GM12878 (cell line): Measurements from ENCODE around the gene ELL. TPM values are rescaled to one million over a fixed set of nuclear protein-coding genes. Genes with fewer than 3 reads are reported as not detected.

ENCODE experiments used
- BACH1 ChIP-seq: fragments of 450-650 bp; IDR thresholded peaks from 2 replicates; pipeline ENCODE4 v1.6.1; 2017; ENCODE audit warnings: mild to moderate bottlenecking, borderline replicate concordance
- CHD1 ChIP-seq: IDR thresholded peaks from 2 replicates; pipeline ENCODE4 v1.6.1; 2012; ENCODE audit warnings: low read depth, low read length, improper control_type of control experiment
- CHD2 ChIP-seq: IDR thresholded peaks from 2 replicates; pipeline ENCODE4 v1.6.1; 2011; ENCODE audit warnings: low read depth, low read length, improper control_type of control experiment, borderline replicate concordance
- E2F4 ChIP-seq: IDR thresholded peaks from 2 replicates; pipeline ENCODE4 v1.6.1; 2012; ENCODE audit warnings: low read depth, low read length, improper control_type of control experiment
- ESRRA ChIP-seq: IDR thresholded peaks from 2 replicates; pipeline ENCODE4 v1.6.1; 2012; ENCODE audit warnings: mild to moderate bottlenecking, low read length, improper control_type of control experiment
- EZH2 ChIP-seq: IDR thresholded peaks from 2 replicates; pipeline ENCODE4 v1.6.1; 2012; ENCODE audit warnings: low read depth, mild to moderate bottlenecking, control low read depth, inconsistent platforms, low read length, borderline replicate concordance; ENCODE audit not compliant: control insufficient read depth
- FOS ChIP-seq: IDR thresholded peaks from 3 replicates; pipeline ENCODE4 v1.6.1; 2011; ENCODE audit warnings: borderline replicate concordance; ENCODE audit not compliant: insufficient read length; ENCODE audit errors: extremely low read depth
- GATAD2B ChIP-seq: fragments of 450-650 bp; conservative IDR thresholded peaks from 2 replicates; pipeline ENCODE4 v1.6.1; 2017; ENCODE audit warnings: low read depth, mild to moderate bottlenecking, moderate library complexity
- JUNB ChIP-seq: IDR thresholded peaks from 2 replicates; pipeline ENCODE4 v1.6.1; 2016; ENCODE audit warnings: antibody characterized with exemption, mild to moderate bottlenecking
- JUND ChIP-seq: IDR thresholded peaks from 2 replicates; pipeline ENCODE4 v1.6.1; 2012; ENCODE audit warnings: low read depth, mild to moderate bottlenecking, low read length, improper control_type of control experiment, moderate library complexity
- MEF2B ChIP-seq: fragments of 450-650 bp; IDR thresholded peaks from 2 replicates; pipeline ENCODE4 v1.6.1; 2018; ENCODE audit warnings: mild to moderate bottlenecking, moderate library complexity; ENCODE audit not compliant: partially characterized antibody, poor library complexity, severe bottlenecking
- MTA2 ChIP-seq: fragments of 450-650 bp; IDR thresholded peaks from 2 replicates; pipeline ENCODE4 v1.6.1; 2016; ENCODE audit warnings: low read depth, mild to moderate bottlenecking, moderate library complexity
- MYC ChIP-seq: IDR thresholded peaks from 2 replicates; pipeline ENCODE4 v1.6.1; 2011; ENCODE audit warnings: mild to moderate bottlenecking, low read length, moderate library complexity, inconsistent platforms; ENCODE audit not compliant: insufficient read depth, insufficient replicate concordance, insufficient read length, severe bottlenecking
- NFYA ChIP-seq: IDR thresholded peaks from 2 replicates; pipeline ENCODE4 v1.6.1; 2011; ENCODE audit warnings: low read depth, mild to moderate bottlenecking, low read length, improper control_type of control experiment, borderline replicate concordance
- NKRF ChIP-seq: fragments of 450-650 bp; conservative IDR thresholded peaks from 2 replicates; pipeline ENCODE4 v1.6.1; 2017; ENCODE audit warnings: mild to moderate bottlenecking, moderate library complexity
- PAX5 ChIP-seq: IDR thresholded peaks from 2 replicates; pipeline ENCODE4 v1.6.1; 2011; ENCODE audit warnings: low read depth, low read length, borderline replicate concordance
- POU2F2 ChIP-seq: IDR thresholded peaks from 3 replicates; pipeline ENCODE4 v1.6.1; 2011; ENCODE audit warnings: low read depth, mild to moderate bottlenecking, low read length, borderline replicate concordance
- RCOR1 ChIP-seq: conservative IDR thresholded peaks from 2 replicates; pipeline ENCODE4 v1.6.1; 2012; ENCODE audit warnings: low read depth, low read length, improper control_type of control experiment
- RUNX3 ChIP-seq: IDR thresholded peaks from 2 replicates; pipeline ENCODE4 v1.6.1; 2012; ENCODE audit warnings: low read length, inconsistent platforms
- SIN3A ChIP-seq: IDR thresholded peaks from 2 replicates; pipeline ENCODE4 v1.6.1; 2012; ENCODE audit warnings: low read depth, low read length, improper control_type of control experiment
- SMAD1 ChIP-seq: fragments of 450-650 bp; IDR thresholded peaks from 2 replicates; pipeline ENCODE4 v1.6.1; 2018; ENCODE audit warnings: mild to moderate bottlenecking, low read depth; ENCODE audit not compliant: partially characterized antibody
- SPI1 ChIP-seq: IDR thresholded peaks from 2 replicates; pipeline ENCODE4 v1.6.1; 2011; ENCODE audit warnings: low read depth, mild to moderate bottlenecking, low read length, moderate library complexity, borderline replicate concordance; ENCODE audit not compliant: insufficient read depth
- TAF1 ChIP-seq: IDR thresholded peaks from 2 replicates; pipeline ENCODE4 v1.6.1; 2011; ENCODE audit warnings: mild to moderate bottlenecking, low read depth, low read length, borderline replicate concordance
- TCF12 ChIP-seq: IDR thresholded peaks from 2 replicates; pipeline ENCODE4 v1.6.1; 2011; ENCODE audit warnings: low read depth, mild to moderate bottlenecking, low read length
- TCF3 ChIP-seq: IDR thresholded peaks from 2 replicates; pipeline ENCODE4 v1.6.1; 2012; ENCODE audit warnings: low read depth, mild to moderate bottlenecking, low read length, borderline replicate concordance; ENCODE audit not compliant: insufficient read depth
- WRNIP1 ChIP-seq: IDR thresholded peaks from 2 replicates; pipeline ENCODE4 v1.6.1; 2011; ENCODE audit warnings: low read depth, low read length, improper control_type of control experiment, borderline replicate concordance
- YY1 ChIP-seq: IDR thresholded peaks from 2 replicates; pipeline ENCODE4 v1.6.1; 2011; ENCODE audit warnings: low read depth, mild to moderate bottlenecking, low read length
- ZBED1 ChIP-seq: IDR thresholded peaks from 2 replicates; pipeline ENCODE4 v1.6.1; 2016; ENCODE audit warnings: borderline replicate concordance
- ZNF622 ChIP-seq: fragments of 450-650 bp; IDR thresholded peaks from 2 replicates; pipeline ENCODE4 v1.6.1; 2017; ENCODE audit warnings: mild to moderate bottlenecking, inconsistent platforms
- polyA plus RNA-seq, 11 experiments: library from polyadenylated mRNA; depleted of rRNA in 4 of 11; unstranded in 6 of 11; stranded (reverse) in 5 of 11; fragments of >200 nt; fragmentation: Nextera tagmentation in 4 of 11; fragmentation: Illumina TruSeq in 1 of 11; extraction: Ambion mirVana in 4 of 11; extraction: Trizol in 1 of 11; gene quantifications; 1 replicate in 1 of 11; 2 replicates in 10 of 11; pipeline versions ENCODE4 v1.2.1 to v1.2.3, GENCODE V29; 2011 to 2016; ENCODE audit warnings: inconsistent platforms in 2 of 11, missing spikeins in 2 of 11, low read depth in 1 of 11
- total RNA-seq, 4 experiments: library from RNA; depleted of rRNA in 3 of 4; stranded (reverse); fragments of >200 nt in 3 of 4; fragmentation: Illumina TruSeq in 1 of 4; extraction: Trizol in 1 of 4; gene quantifications; 2 replicates each; pipeline versions ENCODE4 v1.2.1 to v1.2.3, GENCODE V29; 2013 to 2021

Gene ELL
- total and polyA plus RNA-seq, 10 of the 15 experiments (the other 5 are each of a cell fraction or from before 2014, with no cell fraction given), result 0.91 to 25.0 (median 9.1) TPM

- no peak for TF ChIP-seq EZH2
- TF ChIP-seq NFYA, result no peak
- no peak for TF ChIP-seq SPI1
- TF ChIP-seq MEF2B, result no peak
- 0 out of 2 replicates have a peak, but pooled peaks have one; percentile 49 for TF ChIP-seq CHD2
- peak; percentile 99 for TF ChIP-seq BACH1
- peak; percentile 96; the same call in 1 of the 2 replicates for TF ChIP-seq RCOR1
- peak; percentile 36; the same call in 1 of the 2 replicates for TF ChIP-seq RUNX3
- no peak for TF ChIP-seq E2F4
- peak; percentile 69 for TF ChIP-seq NKRF
- TF ChIP-seq TCF12, result 0 out of 2 replicates have a peak, but pooled peaks have one; percentile 49
- no peak for TF ChIP-seq JUNB
- peak; percentile 55; the same call in 1 of the 2 replicates for TF ChIP-seq YY1
- peak; percentile 84; the same call in 1 of the 2 replicates for TF ChIP-seq SIN3A
- TF ChIP-seq CHD1, result no peak
- TF ChIP-seq MTA2, result no peak
- TF ChIP-seq WRNIP1, result peak; percentile 95; the same call in 1 of the 2 replicates
- TF ChIP-seq PAX5, result no peak
- peak; percentile 27; the same call in 1 of the 2 replicates for TF ChIP-seq TAF1
- 0 out of 2 replicates have a peak, but pooled peaks have one; percentile 79 for TF ChIP-seq GATAD2B
- TF ChIP-seq SMAD1, result peak; percentile 82
- TF ChIP-seq POU2F2, result peak; percentile 29; the same call in 2 of the 3 replicates
- TF ChIP-seq MYC, result peak; percentile 80
- no peak for TF ChIP-seq ZNF622
- no peak for TF ChIP-seq ESRRA
- TF ChIP-seq FOS, result no peak
- TF ChIP-seq ZBED1, result peak; percentile 86; the same call in 1 of the 2 replicates
- no peak for TF ChIP-seq JUND
- peak; percentile 81; the same call in 1 of the 2 replicates for TF ChIP-seq TCF3
Measured at GRCh38 chr19:18557411-18558201, 35.7 kb upstream of the ELL start, which contains the start of gene KXD1 (continued).
